HCT116 (cell line): ENCODE data around the gene USH1C. TPM values are rescaled to one million over a fixed set of nuclear protein-coding genes. Genes with fewer than 3 reads are reported as not detected.

Source experiments
- ATAC-seq: fragments of 200-7000 bp; cut with Tn5 transposase; 2 replicates; pipeline ENCODE4 v1.9.1; 2020; ENCODE audit warnings: mild to moderate bottlenecking, moderate library complexity
- BruUV-seq: library from RNA; stranded (reverse); fragments of 400-500 nt; replicated peaks from 2 replicates; lab custom pipeline; 2021; lab: Mats Ljungman, UMichigan
- CTCF ChIA-PET: fragments of 300-600 bp; sonication (Branson Sonifier 250); formaldehyde crosslinking; loops from one replicate; lab custom pipeline; 2021; ENCODE audit warnings: antibody characterized with exemption; lab: Charles Lee
- POLR2A ChIA-PET: fragments of 300-600, 350-600 bp; sonication (Branson Sonifier 250); formaldehyde crosslinking; loops from one replicate; lab custom pipeline; 2021; ENCODE audit warnings: antibody characterized with exemption; lab: Charles Lee
- RAD21 ChIA-PET, 2 experiments: fragments of 300-600 bp; sonication (Branson Sonifier 250); formaldehyde crosslinking; loops; one replicate each; lab custom pipeline; 2023; ENCODE audit warnings: low total read pairs in 2 of 2; ENCODE audit not compliant: uncharacterized antibody in 2 of 2, unreplicated experiment in 2 of 2, low non-redundant PET in 1 of 2; lab: Charles Lee
- DNase-seq: peaks from one replicate; pipeline ENCODE4 v3.0.0-alpha.2; 2010; ENCODE audit warnings: low read depth, low spot score
- H2AFZ ChIP-seq: fragments of 200-600 bp; shearing (Covaris generic), sonication (generic); 2 replicates; pipeline ENCODE4 v1.6.1; 2017; ENCODE audit warnings: low read depth, mixed run types, mixed read lengths, antibody characterized with exemption, low read length; ENCODE audit not compliant: poor library complexity, severe bottlenecking
- H3K27ac ChIP-seq: 2 replicates; pipeline ENCODE4 v1.5.1; 2012; ENCODE audit warnings: low read depth, low read length
- H3K27me3 ChIP-seq: fragments of 200-600 bp; sonication (generic); 2 replicates; pipeline ENCODE4 v1.6.1; 2016; ENCODE audit warnings: mixed run types, low read length, mixed read lengths; ENCODE audit not compliant: insufficient read depth
- H3K36me3 ChIP-seq, 2 experiments: fragments of 200-500 bp in 1 of 2; fragments of 200-600 bp in 1 of 2; sonication (Bioruptor generic) in 1 of 2; sonication (generic) in 1 of 2; 2 replicates each; pipeline versions ENCODE4 v1.5.1 to v1.6.1; 2014 to 2016; ENCODE audit warnings: low read length in 2 of 2, inconsistent platforms in 1 of 2, mixed read lengths in 1 of 2, mixed run types in 1 of 2; ENCODE audit not compliant: insufficient read depth in 2 of 2, control insufficient read depth in 1 of 2
- H3K4me1 ChIP-seq, 2 experiments: fragments of 200-600 bp in 1 of 2; sonication (generic) in 1 of 2; 2 replicates each; pipeline versions ENCODE4 v1.5.1 to v1.6.1; 2012 to 2017; ENCODE audit warnings: low read length in 2 of 2, inconsistent platforms in 1 of 2, mild to moderate bottlenecking in 1 of 2, mixed read lengths in 1 of 2, mixed run types in 1 of 2, moderate library complexity in 1 of 2; ENCODE audit not compliant: insufficient read depth in 2 of 2, control insufficient read depth in 1 of 2
- H3K4me2 ChIP-seq: fragments of 200-600 bp; sonication (generic); 2 replicates; pipeline ENCODE4 v1.6.1; 2017; ENCODE audit warnings: mixed run types, low read length, mixed read lengths
- H3K4me3 ChIP-seq, 2 experiments: fragments of 200-600 bp in 1 of 2; sonication (generic) in 1 of 2; replicated peaks in 1 of 2; 2 replicates each; pipeline ENCODE4 v1.5.1; 2011 to 2016; ENCODE audit warnings: low read length in 2 of 2, control low read depth in 1 of 2, low read depth in 1 of 2, mild to moderate bottlenecking in 1 of 2, mixed read lengths in 1 of 2, mixed run types in 1 of 2
- H3K79me2 ChIP-seq: fragments of 200-600 bp; sonication (generic); 2 replicates; pipeline ENCODE4 v1.6.1; 2017; ENCODE audit warnings: mild to moderate bottlenecking, mixed run types, low read length, moderate library complexity, mixed read lengths; ENCODE audit not compliant: insufficient read depth
- H3K9ac ChIP-seq: fragments of 200-600 bp; sonication (generic); 2 replicates; pipeline ENCODE4 v1.6.1; 2016; ENCODE audit warnings: low read length, mixed read lengths
- H3K9me2 ChIP-seq: fragments of 200-600 bp; sonication (generic), shearing (Covaris generic); 2 replicates; pipeline ENCODE4 v1.6.1; 2017; ENCODE audit warnings: mixed run types, mild to moderate bottlenecking, moderate library complexity; ENCODE audit not compliant: insufficient read depth
- H3K9me3 ChIP-seq, 2 experiments: fragments of 200-500 bp in 1 of 2; fragments of 200-600 bp in 1 of 2; sonication (Bioruptor generic) in 1 of 2; sonication (generic) in 1 of 2; 2 replicates each; pipeline ENCODE4 v1.6.1; 2014 to 2017; ENCODE audit warnings: low read length in 2 of 2, mixed read lengths in 2 of 2, inconsistent platforms in 1 of 2, low read depth in 1 of 2, mild to moderate bottlenecking in 1 of 2, mixed run types in 1 of 2, moderate library complexity in 1 of 2; ENCODE audit not compliant: control insufficient read depth in 1 of 2, insufficient read depth in 1 of 2
- H4K20me1 ChIP-seq: fragments of 200-600 bp; sonication (generic), shearing (Covaris generic); 2 replicates; pipeline ENCODE4 v1.6.1; 2017; ENCODE audit warnings: mixed run types, mild to moderate bottlenecking, moderate library complexity; ENCODE audit not compliant: insufficient read depth
- ATF3 ChIP-seq: IDR thresholded peaks from 2 replicates; pipeline ENCODE4 v1.6.1; 2012
- CBX3 ChIP-seq: IDR thresholded peaks from 2 replicates; pipeline ENCODE4 v1.6.1; 2012; ENCODE audit warnings: low read depth
- CEBPB ChIP-seq: IDR thresholded peaks from 2 replicates; pipeline ENCODE4 v1.6.1; 2012; ENCODE audit warnings: low read depth
- CTCF ChIP-seq, 3 experiments: fragments of 200-600 bp in 1 of 3; sonication (generic) in 1 of 3; IDR thresholded peaks in 2 of 3; conservative IDR thresholded peaks in 1 of 3; 2 replicates each; pipeline ENCODE4 v1.5.1; 2012 to 2017; ENCODE audit warnings: low read depth in 2 of 3, low read length in 2 of 3, antibody characterized with exemption in 1 of 3, borderline replicate concordance in 1 of 3, control low read depth in 1 of 3, mild to moderate bottlenecking in 1 of 3, mixed read lengths in 1 of 3, mixed run types in 1 of 3, moderate library complexity in 1 of 3; ENCODE audit not compliant: insufficient read depth in 1 of 3
- EGR1 ChIP-seq: IDR thresholded peaks from 2 replicates; pipeline ENCODE4 v1.6.1; 2012; ENCODE audit warnings: low read depth
- ELF1 ChIP-seq: IDR thresholded peaks from 2 replicates; pipeline ENCODE4 v1.6.1; 2012; ENCODE audit warnings: low read depth, borderline replicate concordance
- EZH2phosphoT487 ChIP-seq: fragments of 200-600 bp; IDR thresholded peaks from 2 replicates; pipeline ENCODE4 v1.6.1; 2018; ENCODE audit warnings: antibody characterized with exemption, borderline replicate concordance
- JUND ChIP-seq: IDR thresholded peaks from 2 replicates; pipeline ENCODE4 v1.6.1; 2012
- MAX ChIP-seq: IDR thresholded peaks from 2 replicates; pipeline ENCODE4 v1.6.1; 2012
- POLR2A ChIP-seq: IDR thresholded peaks from 2 replicates; pipeline ENCODE4 v1.7.0; 2011; ENCODE audit warnings: borderline replicate concordance; ENCODE audit not compliant: insufficient read depth, insufficient read length; ENCODE audit errors: extremely low read depth
- POLR2AphosphoS5 ChIP-seq: IDR thresholded peaks from 2 replicates; pipeline ENCODE4 v1.6.1; 2011; ENCODE audit warnings: mild to moderate bottlenecking, low read depth, low read length, moderate library complexity
- RAD21 ChIP-seq: IDR thresholded peaks from 2 replicates; pipeline ENCODE4 v1.6.1; 2012; ENCODE audit warnings: low read depth, mild to moderate bottlenecking
- REST ChIP-seq: IDR thresholded peaks from 2 replicates; pipeline ENCODE4 v1.6.1; 2012; ENCODE audit warnings: low read depth
- SIN3A ChIP-seq: IDR thresholded peaks from 2 replicates; pipeline ENCODE4 v1.6.1; 2012; ENCODE audit warnings: low read depth
- SP1 ChIP-seq: IDR thresholded peaks from 2 replicates; pipeline ENCODE4 v1.6.1; 2012; ENCODE audit warnings: low read depth
- ZBTB33 ChIP-seq: IDR thresholded peaks from 2 replicates; pipeline ENCODE4 v1.6.1; 2011; ENCODE audit warnings: mild to moderate bottlenecking, low read length, moderate library complexity; ENCODE audit not compliant: insufficient replicate concordance; ENCODE audit errors: extremely low read depth
- ZFX ChIP-seq: fragments of 450-650 bp; IDR thresholded peaks from 2 replicates; pipeline ENCODE4 v1.6.1; 2017
- ZNF274 ChIP-seq: fragments of 200-500 bp; sonication (Bioruptor generic); IDR thresholded peaks from 2 replicates; pipeline ENCODE4 v1.6.1; 2014; ENCODE audit warnings: mild to moderate bottlenecking, low read depth, low read length, inconsistent platforms
- intact Hi-C: fragments of 100-400 bp; cut with micrococcal nuclease; formaldehyde crosslinking; loops from 2 replicates; pipeline ENCODE4 v1.10.0; 2022
- total RNA-seq: library from RNA; stranded (reverse); gene quantifications from one replicate; pipeline ENCODE4 v1.2.1, GENCODE V29; 2021; ENCODE audit not compliant: unreplicated experiment

Gene USH1C
- total RNA-seq, 1 experiment from 2014 or later, result 13.4 TPM

GRCh38 chr11:17449158-17449557, 95.1 kb downstream of the USH1C start:
- H3K27me3 ChIP-seq, result peaks cover 28% of the 10 kb centered on the region
- ChIA-PET POLR2A (no interaction called here), RAD21 (no interaction called here), CTCF (no interaction called here)
- H3K27ac ChIP-seq, result no peak overlapping the region
- intact Hi-C loops, result no loop called here
- no peak for DNase-seq
- TF ChIP-seq CBX3, result no peak
- TF ChIP-seq REST, result no peak
- no peak for TF ChIP-seq ZNF274
- TF ChIP-seq ZFX, result no peak
- TF ChIP-seq EZH2phosphoT487, result no peak
- TF ChIP-seq CEBPB, result no peak
- TF ChIP-seq MAX, result no peak
- TF ChIP-seq SP1, result no peak
- no peak for TF ChIP-seq ZBTB33
- no peak for TF ChIP-seq JUND
- no peak for TF ChIP-seq SIN3A
- no peak for TF ChIP-seq CTCF (IDR thresholded peaks at IDR 0.05 in 2 of 3, conservative IDR thresholded peaks at IDR 0.05 in 1 of 3; ENCODE audit: borderline replicate concordance in 1 of 3, insufficient read depth in 1 of 3, low read depth in 2 of 3, low read length in 2 of 3)
- no peak for TF ChIP-seq EGR1
- TF ChIP-seq POLR2A, result no peak
- TF ChIP-seq RAD21, result no peak
- no peak for TF ChIP-seq ELF1
- TF ChIP-seq POLR2AphosphoS5, result no peak
- no peak for TF ChIP-seq ATF3
- no peak overlapping the region for H3K4me3 ChIP-seq
- no peak for ATAC-seq
- no peaks in the 10 kb centered on the region for H3K4me1 ChIP-seq
- no peaks in the 10 kb centered on the region for H4K20me1 ChIP-seq
- H3K9me2 ChIP-seq, result no peaks in the 10 kb centered on the region
- H3K9ac ChIP-seq, result no peak overlapping the region
- no peaks in the 10 kb centered on the region for H3K36me3 ChIP-seq
- H3K9me3 ChIP-seq, result no peaks in the 10 kb centered on the region
- H2AFZ ChIP-seq, result no peak overlapping the region
- BruUV-seq, result no TSS peak
- H3K79me2 ChIP-seq, result no peaks in the 10 kb centered on the region
- no peak overlapping the region for H3K4me2 ChIP-seq
